ENCODE results near the gene GALNT9.

The GALNT9 gene

GRCh38 chr12:132179431-132180362, 149.7 kb downstream of the GALNT9 start:
- no peak overlapping the region for H3K4me3 ChIP-seq (ENCODE audit: low read depth, low read length)
- H3K27ac ChIP-seq (ENCODE audit: low read depth, low read length), result no peak overlapping the region
- H3K36me3 ChIP-seq (ENCODE audit: insufficient read depth, low read length), result no peaks in the 10 kb centered on the region
- no peak overlapping the region for H2AFZ ChIP-seq (ENCODE audit: low read length, unreplicated experiment)
- H3K79me2 ChIP-seq (ENCODE audit: control insufficient read depth, insufficient read depth, low read length, unreplicated experiment), result no peaks in the 10 kb centered on the region
- H3K4me1 ChIP-seq (ENCODE audit: control insufficient read depth, insufficient read depth, low read length, unreplicated experiment), result no peaks in the 10 kb centered on the region
- peaks cover 36% of the 10 kb centered on the region for H3K27me3 ChIP-seq (ENCODE audit: insufficient read depth, low read length)

GRCh38 chr12:132178801-132179401, 150.5 kb downstream of the GALNT9 start:
- Histone ChIP-seq H3K27ac (ENCODE audit: low read depth, low read length) (no peak overlapping the region), H3K27me3 (ENCODE audit: insufficient read depth, low read length) (peaks cover 29% of the 10 kb centered on the region), H3K36me3 (ENCODE audit: insufficient read depth, low read length) (no peaks in the 10 kb centered on the region), H2AFZ (ENCODE audit: low read length, unreplicated experiment) (no peak overlapping the region), H3K4me3 (ENCODE audit: low read depth, low read length) (no peak overlapping the region), H3K79me2 (ENCODE audit: control insufficient read depth, insufficient read depth, low read length, unreplicated experiment) (no peaks in the 10 kb centered on the region), H3K4me1 (ENCODE audit: control insufficient read depth, insufficient read depth, low read length, unreplicated experiment) (no peaks in the 10 kb centered on the region)

DNA sequence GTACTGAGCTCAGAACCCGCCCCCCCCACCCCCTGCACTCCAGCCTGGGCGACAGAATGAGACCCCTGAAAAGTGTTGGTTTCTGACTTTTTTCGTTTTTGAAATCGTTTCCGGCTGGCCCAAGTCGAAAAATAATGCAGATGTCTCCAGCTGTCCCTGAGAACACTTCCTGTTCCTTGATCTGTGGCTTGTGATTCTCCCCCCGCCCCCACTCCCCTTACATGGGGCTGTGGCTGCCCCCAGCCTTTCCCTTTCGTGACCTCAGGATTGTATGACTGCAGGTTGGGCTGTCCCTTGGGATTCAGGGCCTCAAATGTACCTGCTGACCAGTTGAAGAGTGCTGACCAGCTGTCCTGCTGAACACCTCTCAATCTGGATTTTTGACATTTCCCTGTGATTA, 151.1 kb downstream of the GALNT9 start:
- Histone ChIP-seq H3K4me3 (ENCODE audit: low read depth, low read length) (no peak overlapping the region), H3K4me1 (ENCODE audit: control insufficient read depth, insufficient read depth, low read length, unreplicated experiment) (no peaks in the 10 kb centered on the region), H3K36me3 (ENCODE audit: insufficient read depth, low read length) (no peaks in the 10 kb centered on the region), H3K27me3 (ENCODE audit: insufficient read depth, low read length) (peaks cover 25% of the 10 kb centered on the region), H2AFZ (ENCODE audit: low read length, unreplicated experiment) (no peak overlapping the region), H3K79me2 (ENCODE audit: control insufficient read depth, insufficient read depth, low read length, unreplicated experiment) (no peaks in the 10 kb centered on the region), H3K27ac (ENCODE audit: low read depth, low read length) (no peak overlapping the region)

- no peaks in the 10 kb centered on the region for H3K36me3 ChIP-seq (ENCODE audit: insufficient read depth, low read length)
- H3K27me3 ChIP-seq (ENCODE audit: insufficient read depth, low read length), result peaks cover 21% of the 10 kb centered on the region; the same call in 1 of the 2 replicates
- H3K79me2 ChIP-seq (ENCODE audit: control insufficient read depth, insufficient read depth, low read length, unreplicated experiment), result no peaks in the 10 kb centered on the region
- H3K4me1 ChIP-seq (ENCODE audit: control insufficient read depth, insufficient read depth, low read length, unreplicated experiment), result no peaks in the 10 kb centered on the region
- H2AFZ ChIP-seq (ENCODE audit: low read length, unreplicated experiment), result no peak overlapping the region
- H3K4me3 ChIP-seq (ENCODE audit: low read depth, low read length), result no peak overlapping the region
- no peak overlapping the region for H3K27ac ChIP-seq (ENCODE audit: low read depth, low read length)
These were observed 152.4 kb downstream of the GALNT9 start for GRCh38 chr12:132176920-132177551.

- H3K4me1 ChIP-seq (ENCODE audit: control insufficient read depth, insufficient read depth, low read length, unreplicated experiment), result no peaks in the 10 kb centered on the region
- H3K27me3 ChIP-seq (ENCODE audit: insufficient read depth, low read length), result peaks cover 21% of the 10 kb centered on the region; the same call in 1 of the 2 replicates
- no peak overlapping the region for H3K27ac ChIP-seq (ENCODE audit: low read depth, low read length)
- H3K36me3 ChIP-seq (ENCODE audit: insufficient read depth, low read length), result no peaks in the 10 kb centered on the region
- H3K79me2 ChIP-seq (ENCODE audit: control insufficient read depth, insufficient read depth, low read length, unreplicated experiment), result no peaks in the 10 kb centered on the region
- H3K4me3 ChIP-seq (ENCODE audit: low read depth, low read length), result no peak overlapping the region
- H2AFZ ChIP-seq (ENCODE audit: low read length, unreplicated experiment), result no peak overlapping the region
These were observed 152.9 kb downstream of the GALNT9 start for GRCh38 chr12:132176385-132176919.

GRCh38 chr12:132175496-132176384, 153.6 kb downstream of the GALNT9 start:
- H3K4me1 ChIP-seq (ENCODE audit: control insufficient read depth, insufficient read depth, low read length, unreplicated experiment), result peaks cover under 1% of the 10 kb centered on the region
- H3K4me3 ChIP-seq (ENCODE audit: low read depth, low read length), result no peak overlapping the region
- peaks cover 21% of the 10 kb centered on the region; the same call in 1 of the 2 replicates for H3K27me3 ChIP-seq (ENCODE audit: insufficient read depth, low read length)
- no peaks in the 10 kb centered on the region for H3K36me3 ChIP-seq (ENCODE audit: insufficient read depth, low read length)
- no peak overlapping the region for H2AFZ ChIP-seq (ENCODE audit: low read length, unreplicated experiment)
- no peak overlapping the region for H3K27ac ChIP-seq (ENCODE audit: low read depth, low read length)
- no peaks in the 10 kb centered on the region for H3K79me2 ChIP-seq (ENCODE audit: control insufficient read depth, insufficient read depth, low read length, unreplicated experiment)

- Histone ChIP-seq H3K4me1 (ENCODE audit: control insufficient read depth, insufficient read depth, low read length, unreplicated experiment) (peaks cover 9% of the 10 kb centered on the region), H3K36me3 (ENCODE audit: insufficient read depth, low read length) (no peaks in the 10 kb centered on the region), H3K4me3 (ENCODE audit: low read depth, low read length) (no peak overlapping the region), H3K27me3 (ENCODE audit: insufficient read depth, low read length) (peaks cover 21% of the 10 kb centered on the region; the same call in 1 of the 2 replicates), H3K27ac (ENCODE audit: low read depth, low read length) (no peak overlapping the region), H2AFZ (ENCODE audit: low read length, unreplicated experiment) (no peak overlapping the region), H3K79me2 (ENCODE audit: control insufficient read depth, insufficient read depth, low read length, unreplicated experiment) (no peaks in the 10 kb centered on the region)
These were observed 154.4 kb downstream of the GALNT9 start for GRCh38 chr12:132174839-132175490.

DNA sequence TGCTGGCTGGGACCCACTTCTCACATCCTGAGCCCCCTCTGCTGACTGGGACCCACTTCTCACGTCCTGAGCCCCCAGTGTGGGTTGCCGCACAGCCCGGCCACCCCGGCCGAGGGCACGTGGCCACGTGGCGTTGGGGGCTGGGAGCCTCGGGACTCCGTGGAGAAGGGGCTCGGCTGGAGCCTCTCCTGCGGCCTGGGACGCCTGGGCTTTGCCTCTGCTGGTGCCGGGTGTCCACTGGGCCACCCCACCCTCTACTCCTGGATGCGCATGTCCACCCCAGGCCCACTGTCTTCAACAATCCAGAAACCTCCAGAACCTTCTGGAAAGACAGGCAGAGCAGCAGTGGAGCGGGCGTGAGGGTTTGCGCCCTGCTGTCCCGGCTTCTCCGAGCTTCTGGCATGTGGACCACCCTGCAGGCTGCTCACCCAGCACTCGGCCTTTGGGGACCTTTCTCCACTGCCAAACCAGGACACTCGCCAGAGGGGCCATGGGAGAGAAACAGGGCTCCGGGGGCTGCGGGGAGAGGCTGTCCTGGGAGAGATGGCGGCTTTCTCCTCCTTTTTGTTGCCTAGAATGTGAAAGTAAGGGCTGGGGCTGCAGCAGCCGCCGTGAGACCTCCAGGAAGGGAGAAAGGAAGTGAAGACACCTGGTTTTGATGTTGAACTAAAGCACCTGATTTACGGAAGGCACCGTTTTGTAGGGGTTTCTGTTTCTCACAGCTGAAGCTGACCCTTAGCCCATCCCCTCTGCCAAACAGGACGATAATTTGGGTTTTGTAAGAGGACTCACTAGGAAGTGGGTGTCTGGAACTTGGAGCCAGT, 155.2 kb downstream of the GALNT9 start:
- Histone ChIP-seq H3K27me3 (ENCODE audit: insufficient read depth, low read length) (peaks cover 15% of the 10 kb centered on the region; the same call in 1 of the 2 replicates), H2AFZ (ENCODE audit: low read length, unreplicated experiment) (no peak overlapping the region), H3K4me3 (ENCODE audit: low read depth, low read length) (no peak overlapping the region), H3K4me1 (ENCODE audit: control insufficient read depth, insufficient read depth, low read length, unreplicated experiment) (peaks cover 15% of the 10 kb centered on the region), H3K36me3 (ENCODE audit: insufficient read depth, low read length) (no peaks in the 10 kb centered on the region), H3K79me2 (ENCODE audit: control insufficient read depth, insufficient read depth, low read length, unreplicated experiment) (no peaks in the 10 kb centered on the region), H3K27ac (ENCODE audit: low read depth, low read length) (no peak overlapping the region)

Measured in ACC112 (cell line).